ENCODE measurements around the gene CIART. TPM values are rescaled to one million over a fixed set of nuclear protein-coding genes. Genes with fewer than 3 reads are reported as not detected.
A peak's percentile ranks its signal among the peaks of the same experiment; 100 is the strongest.

CIART gene
- total RNA-seq, 1 donor from 2014 or later = 2.7 TPM

DNA sequence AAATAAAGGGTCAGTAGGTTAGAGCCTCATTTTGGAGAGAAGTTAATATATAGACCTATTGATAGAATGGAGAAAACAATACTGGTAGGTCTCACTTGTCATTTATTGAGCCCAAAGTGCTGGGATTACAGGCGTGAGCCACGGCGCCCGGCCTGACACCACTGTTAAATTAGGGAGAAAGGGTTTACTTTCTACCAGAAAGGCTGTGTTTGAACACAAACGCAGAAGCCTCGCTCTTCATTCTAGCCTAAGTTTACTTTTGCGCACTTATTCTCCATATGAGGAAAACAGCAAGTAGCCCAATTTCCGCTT is 38.3 kb downstream of the CIART start:
- no peak for DNase-seq (ENCODE audit: low spot score, unreplicated experiment)
- peak overlapping the region; percentile 97 for H3K4me3 Mint-ChIP-seq (ENCODE audit: low read depth)
- H3K4me1 Mint-ChIP-seq (ENCODE audit: low read depth) = peaks cover 10% of the 10 kb centered on the region
- H3K36me3 Mint-ChIP-seq (ENCODE audit: insufficient read depth) = peaks cover 6% of the 10 kb centered on the region
- no peaks in the 10 kb centered on the region for H3K9me3 Mint-ChIP-seq (ENCODE audit: low read depth)
- peak overlapping the region; percentile 97 for H3K27ac Mint-ChIP-seq
- no peaks in the 10 kb centered on the region for H3K27me3 Mint-ChIP-seq
- TF ChIP-seq, protein P1, sequence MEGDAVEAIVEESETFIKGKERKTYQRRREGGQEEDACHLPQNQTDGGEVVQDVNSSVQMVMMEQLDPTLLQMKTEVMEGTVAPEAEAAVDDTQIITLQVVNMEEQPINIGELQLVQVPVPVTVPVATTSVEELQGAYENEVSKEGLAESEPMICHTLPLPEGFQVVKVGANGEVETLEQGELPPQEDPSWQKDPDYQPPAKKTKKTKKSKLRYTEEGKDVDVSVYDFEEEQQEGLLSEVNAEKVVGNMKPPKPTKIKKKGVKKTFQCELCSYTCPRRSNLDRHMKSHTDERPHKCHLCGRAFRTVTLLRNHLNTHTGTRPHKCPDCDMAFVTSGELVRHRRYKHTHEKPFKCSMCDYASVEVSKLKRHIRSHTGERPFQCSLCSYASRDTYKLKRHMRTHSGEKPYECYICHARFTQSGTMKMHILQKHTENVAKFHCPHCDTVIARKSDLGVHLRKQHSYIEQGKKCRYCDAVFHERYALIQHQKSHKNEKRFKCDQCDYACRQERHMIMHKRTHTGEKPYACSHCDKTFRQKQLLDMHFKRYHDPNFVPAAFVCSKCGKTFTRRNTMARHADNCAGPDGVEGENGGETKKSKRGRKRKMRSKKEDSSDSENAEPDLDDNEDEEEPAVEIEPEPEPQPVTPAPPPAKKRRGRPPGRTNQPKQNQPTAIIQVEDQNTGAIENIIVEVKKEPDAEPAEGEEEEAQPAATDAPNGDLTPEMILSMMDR (IDR thresholded peaks at IDR 0.05; ENCODE audit: unreplicated experiment) = no peak

DNA sequence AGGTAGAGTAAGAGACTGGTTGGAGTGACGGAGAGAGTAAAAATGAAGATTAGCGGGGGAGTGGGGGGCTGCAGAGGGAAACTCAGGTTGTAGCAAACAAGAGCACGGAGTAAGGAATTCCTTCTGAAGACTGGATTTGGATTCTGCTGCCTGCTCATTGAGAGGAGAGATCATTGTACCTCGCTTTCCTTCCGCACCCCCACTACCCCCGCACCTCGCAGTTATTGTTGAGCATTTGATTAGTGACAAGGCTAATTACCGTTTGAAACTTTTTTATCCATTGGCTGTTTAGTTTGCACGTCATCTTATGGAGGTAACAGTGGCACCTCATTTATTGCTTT is 39.4 kb downstream of the CIART start:
- TF ChIP-seq, protein P1 (IDR thresholded peaks at IDR 0.05; ENCODE audit: unreplicated experiment) = no peak
- H3K27ac Mint-ChIP-seq = peak overlapping the region; percentile 97
- H3K4me1 Mint-ChIP-seq (ENCODE audit: low read depth) = peaks cover 10% of the 10 kb centered on the region
- no peak for DNase-seq (ENCODE audit: low spot score, unreplicated experiment)
- peak overlapping the region; percentile 97 for H3K4me3 Mint-ChIP-seq (ENCODE audit: low read depth)
- no peaks in the 10 kb centered on the region for H3K9me3 Mint-ChIP-seq (ENCODE audit: low read depth)
- peaks cover 11% of the 10 kb centered on the region for H3K36me3 Mint-ChIP-seq (ENCODE audit: insufficient read depth)
- no peaks in the 10 kb centered on the region for H3K27me3 Mint-ChIP-seq

DNA sequence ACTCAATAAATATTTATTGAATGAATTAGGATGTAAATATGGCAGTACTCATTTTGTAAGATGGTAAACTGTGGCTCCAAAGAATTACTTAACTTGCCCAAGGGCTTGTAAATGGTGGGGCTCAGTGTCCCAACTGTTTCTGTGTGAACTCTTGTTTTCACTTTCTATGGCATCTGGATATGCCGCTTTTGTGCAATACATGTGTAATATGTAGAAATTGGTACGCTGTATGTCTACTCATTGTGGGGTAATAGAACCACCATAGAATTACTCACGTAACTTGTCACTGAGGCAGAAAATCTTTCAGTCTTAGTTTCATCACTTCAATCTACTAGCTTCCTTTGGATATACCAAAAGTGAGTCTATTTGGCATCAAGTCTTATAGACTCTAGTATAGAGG is 40.0 kb downstream of the CIART start:
- Mint-ChIP-seq H3K9me3 (ENCODE audit: low read depth) (no peaks in the 10 kb centered on the region), H3K27ac (peak overlapping the region; percentile 97), H3K4me1 (ENCODE audit: low read depth) (peaks cover 10% of the 10 kb centered on the region), H3K27me3 (no peaks in the 10 kb centered on the region), H3K36me3 (ENCODE audit: insufficient read depth) (peaks cover 11% of the 10 kb centered on the region), H3K4me3 (ENCODE audit: low read depth) (peak overlapping the region; percentile 97)
- DNase-seq (ENCODE audit: low spot score, unreplicated experiment) = no peak
- TF ChIP-seq, protein P1 (IDR thresholded peaks at IDR 0.05; ENCODE audit: unreplicated experiment) = no peak

DNA sequence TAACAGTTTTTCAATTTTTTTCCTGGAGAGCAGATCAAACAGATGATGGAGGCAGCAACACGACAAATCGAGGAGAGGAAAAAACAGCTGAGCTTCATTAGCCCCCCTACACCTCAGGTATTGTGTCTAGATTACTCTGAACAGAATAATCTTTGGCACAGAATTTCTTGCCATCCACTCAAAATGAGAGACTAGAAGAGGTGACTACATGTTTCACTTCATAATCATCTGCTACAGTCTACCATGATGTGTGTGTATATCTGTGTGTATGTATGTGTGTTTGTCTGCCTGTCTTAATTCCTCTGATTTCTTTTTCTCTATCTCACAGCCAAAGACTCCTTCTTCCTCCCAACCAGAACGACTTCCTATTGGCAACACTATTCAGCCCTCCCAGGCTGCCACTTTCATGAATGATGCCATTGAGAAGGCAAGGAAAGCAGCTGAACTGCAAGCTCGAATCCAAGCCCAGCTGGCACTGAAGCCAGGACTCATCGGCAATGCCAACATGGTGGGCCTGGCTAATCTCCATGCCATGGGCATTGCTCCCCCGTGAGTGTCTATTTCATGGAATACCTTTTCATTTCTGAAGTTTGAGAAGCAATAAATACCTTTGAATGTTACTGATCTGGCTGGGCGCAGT is 50.4 kb downstream of the CIART start:
- peaks cover 37% of the 10 kb centered on the region for H3K36me3 Mint-ChIP-seq (ENCODE audit: insufficient read depth)
- no peak for DNase-seq (ENCODE audit: low spot score, unreplicated experiment)
- no peak overlapping the region for H3K4me3 Mint-ChIP-seq (ENCODE audit: low read depth)
- TF ChIP-seq, protein P1 (IDR thresholded peaks at IDR 0.05; ENCODE audit: unreplicated experiment) = no peak
- H3K27me3 Mint-ChIP-seq = no peaks in the 10 kb centered on the region
- H3K27ac Mint-ChIP-seq = peak overlapping the region; percentile 22
- H3K4me1 Mint-ChIP-seq (ENCODE audit: low read depth) = no peaks in the 10 kb centered on the region
- no peaks in the 10 kb centered on the region for H3K9me3 Mint-ChIP-seq (ENCODE audit: low read depth)

Other genes with a start within 250 kb of the CIART start
- 53.0 and 58.1 TPM in 2 replicates for gene VPS45, start 214.8 kb upstream of the CIART start, total RNA-seq
- 85.2 and 87.6 TPM in 2 replicates for gene PLEKHO1, start 132.6 kb upstream of the CIART start, total RNA-seq
- gene ANP32E, start 46.4 kb upstream of the CIART start, total RNA-seq = 52.1 TPM in 2 replicates
- gene CA14, start 24.8 kb upstream of the CIART start, total RNA-seq = 13.1 and 16.6 TPM in 2 replicates
- gene APH1A, start 13.5 kb upstream of the CIART start, total RNA-seq = 129 and 136 TPM in 2 replicates
- 2.0 and 2.9 TPM in 2 replicates for gene C1orf54, start 9.8 kb upstream of the CIART start, total RNA-seq
- 68.4 and 69.4 TPM in 2 replicates for gene MRPS21, start 11.3 kb downstream of the CIART start, total RNA-seq
- 106 and 107 TPM in 2 replicates for gene PRPF3, start 39.0 kb downstream of the CIART start, total RNA-seq
- gene RPRD2, start 81.6 kb downstream of the CIART start, total RNA-seq = 38.5 and 42.6 TPM in 2 replicates
- gene TARS2, start 204.9 kb downstream of the CIART start, total RNA-seq = 28.4 and 30.8 TPM in 2 replicates
- 1.9 and 2.1 TPM in 2 replicates for gene ECM1, start 225.6 kb downstream of the CIART start, total RNA-seq
- gene FALEC, start 233.2 kb downstream of the CIART start, total RNA-seq = 0.57 TPM in 1 of 2 replicates, not detected in the other

Measured in progenitor cell of endocrine pancreas (in vitro differentiated cells).